Cortex of kidney (tissue), 1 donor: ENCODE measurements around the gene ENO2.
"Not testable (repeated sequence)": the region's sequence is repeated elsewhere in the genome, so short reads cannot be mapped to it uniquely, and the experiment has no call there.

ENCODE experiments used
- DNase-seq: peaks from one replicate; lab custom pipeline; 2025; lab: John Stamatoyannopoulos, UW

Gene ENO2

DNA sequence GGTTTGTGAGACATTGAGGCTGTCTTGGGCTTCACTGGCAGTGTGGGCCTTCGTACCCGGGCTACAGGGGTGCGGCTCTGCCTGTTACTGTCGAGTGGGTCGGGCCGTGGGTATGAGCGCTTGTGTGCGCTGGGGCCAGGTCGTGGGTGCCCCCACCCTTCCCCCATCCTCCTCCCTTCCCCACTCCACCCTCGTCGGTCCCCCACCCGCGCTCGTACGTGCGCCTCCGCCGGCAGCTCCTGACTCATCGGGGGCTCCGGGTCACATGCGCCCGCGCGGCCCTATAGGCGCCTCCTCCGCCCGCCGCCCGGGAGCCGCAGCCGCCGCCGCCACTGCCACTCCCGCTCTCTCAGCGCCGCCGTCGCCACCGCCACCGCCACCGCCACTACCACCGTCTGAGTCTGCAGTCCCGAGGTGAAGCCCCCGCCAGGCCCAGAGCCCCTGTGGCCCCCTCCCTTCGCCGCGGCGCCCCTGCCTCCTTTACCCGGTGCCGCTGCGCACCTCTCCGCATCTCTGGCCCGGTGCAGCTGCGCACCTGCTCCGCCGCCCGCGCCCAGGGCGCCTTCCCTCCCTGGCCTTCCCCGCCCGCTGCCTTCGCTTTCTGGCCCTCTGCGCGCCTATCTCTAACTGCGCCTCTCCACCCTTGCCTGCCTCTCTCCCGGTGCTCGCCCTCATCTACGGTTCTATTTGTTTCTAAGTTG, at the start of gene ENO2:
ENO2 (plus strand) TSS at position 335 of the 701 bp plus-strand sequence. CDS start 1,253 bp downstream, outside the sequence.
- DNase-seq: no peak

- not testable (repeated sequence) for DNase-seq
Measured at GRCh38 chr12:6865307-6865706, 49.1 kb upstream of the ENO2 start.

- no peak for DNase-seq
Measured at GRCh38 chr12:6866163-6866919, 48.0 kb upstream of the ENO2 start.

DNA sequence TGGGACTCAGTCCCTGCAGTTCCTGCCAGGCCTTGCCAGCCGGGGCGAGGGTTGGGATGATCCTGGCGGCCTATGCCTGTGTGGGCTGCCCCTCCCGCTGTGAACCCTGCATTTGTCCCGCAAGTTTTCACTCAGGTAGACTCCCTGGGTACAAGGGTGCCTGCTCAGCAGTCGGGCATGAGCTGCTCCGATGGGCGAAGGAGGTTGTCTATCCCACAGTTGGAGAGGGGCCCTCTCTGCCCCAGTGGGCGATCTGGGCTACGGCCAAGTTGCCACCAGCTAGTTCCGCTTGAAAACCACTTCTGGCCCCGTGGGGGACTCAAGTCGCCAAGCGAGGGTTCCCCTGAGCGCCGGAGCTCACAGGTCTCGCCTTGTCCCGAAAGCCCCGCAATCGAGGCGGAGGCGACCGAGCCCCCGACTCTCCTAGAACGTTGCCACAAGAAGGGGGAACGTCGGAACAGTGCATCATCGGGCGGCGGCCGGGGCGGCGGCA, 47.4 kb upstream of the ENO2 start:
- DNase-seq: no peak

DNA sequence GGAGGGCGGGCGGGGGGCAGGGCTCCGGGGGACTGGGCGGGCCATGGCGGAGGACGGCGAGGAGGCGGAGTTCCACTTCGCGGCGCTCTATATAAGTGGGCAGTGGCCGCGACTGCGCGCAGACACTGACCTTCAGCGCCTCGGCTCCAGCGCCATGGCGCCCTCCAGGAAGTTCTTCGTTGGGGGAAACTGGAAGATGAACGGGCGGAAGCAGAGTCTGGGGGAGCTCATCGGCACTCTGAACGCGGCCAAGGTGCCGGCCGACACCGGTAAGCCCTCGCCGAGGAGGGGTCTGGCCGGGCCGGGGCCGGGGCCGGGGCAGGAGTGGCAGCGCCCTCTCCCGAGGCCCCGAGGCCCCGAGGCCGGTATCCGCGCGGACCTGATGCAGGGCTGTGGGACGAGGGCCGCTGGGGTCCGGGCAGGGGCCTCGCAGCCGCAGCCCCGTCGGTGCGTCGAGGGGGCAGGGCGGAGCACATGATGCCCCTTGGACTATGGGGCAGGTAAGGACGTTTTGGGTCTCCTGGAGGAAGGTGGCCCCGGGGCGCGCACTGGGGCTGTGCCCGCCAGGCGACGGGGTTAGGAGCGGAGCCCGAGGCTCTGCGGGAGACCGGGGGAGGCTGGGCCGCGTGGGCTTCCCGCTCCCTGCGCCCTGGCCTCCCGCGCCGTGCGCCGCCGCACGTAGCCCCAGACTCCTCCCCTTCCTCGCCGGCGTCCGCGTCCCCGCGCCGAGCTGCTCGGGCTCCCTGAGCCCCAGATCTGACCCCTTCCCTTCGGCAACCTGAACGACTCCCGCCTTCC, 46.8 kb upstream of the ENO2 start, which contains the start of gene TPI1:
TPI1 (plus strand) TSS at position 119 of the 798 bp plus-strand sequence; CDS start at position 155, 36 bp downstream.
- DNase-seq: no peak

GRCh38 chr12:6868211-6869048, 46.0 kb upstream of the ENO2 start:
- DNase-seq: no peak

DNA sequence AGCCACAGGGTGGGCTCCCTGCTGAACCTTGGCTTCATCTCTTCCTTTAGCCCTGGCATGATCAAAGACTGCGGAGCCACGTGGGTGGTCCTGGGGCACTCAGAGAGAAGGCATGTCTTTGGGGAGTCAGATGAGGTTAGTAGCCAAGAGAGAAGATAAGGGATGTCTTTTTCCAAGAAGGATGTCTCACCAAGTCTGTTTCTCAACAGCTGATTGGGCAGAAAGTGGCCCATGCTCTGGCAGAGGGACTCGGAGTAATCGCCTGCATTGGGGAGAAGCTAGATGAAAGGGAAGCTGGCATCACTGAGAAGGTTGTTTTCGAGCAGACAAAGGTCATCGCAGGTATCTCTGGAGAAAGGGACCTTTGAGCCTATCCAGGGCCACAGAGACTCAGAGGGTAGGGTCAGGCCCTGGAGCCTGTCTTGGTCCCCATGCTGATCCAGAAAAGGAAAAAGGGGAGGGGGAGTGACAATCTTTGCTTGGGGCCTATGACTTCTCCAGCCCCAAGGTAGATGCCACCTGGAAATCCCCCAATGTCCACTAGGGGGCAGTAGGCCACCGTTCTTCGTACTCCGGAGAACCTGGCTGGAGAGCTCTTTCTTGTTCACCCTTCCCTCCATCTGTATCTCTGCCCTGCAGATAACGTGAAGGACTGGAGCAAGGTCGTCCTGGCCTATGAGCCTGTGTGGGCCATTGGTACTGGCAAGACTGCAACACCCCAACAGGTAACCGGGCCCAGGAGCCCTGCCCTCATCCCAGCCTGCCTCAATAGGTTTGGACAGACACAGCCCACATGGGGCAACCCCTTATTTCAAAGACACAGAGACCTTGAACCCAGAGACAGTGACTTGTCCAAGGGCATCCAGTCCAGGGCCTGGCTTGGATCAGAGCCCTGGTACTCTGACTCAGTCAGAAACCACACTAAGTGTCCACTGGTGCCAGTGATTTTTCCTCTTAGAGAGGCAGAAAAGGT, 45.0 kb upstream of the ENO2 start:
- DNase-seq: no peak

DNA sequence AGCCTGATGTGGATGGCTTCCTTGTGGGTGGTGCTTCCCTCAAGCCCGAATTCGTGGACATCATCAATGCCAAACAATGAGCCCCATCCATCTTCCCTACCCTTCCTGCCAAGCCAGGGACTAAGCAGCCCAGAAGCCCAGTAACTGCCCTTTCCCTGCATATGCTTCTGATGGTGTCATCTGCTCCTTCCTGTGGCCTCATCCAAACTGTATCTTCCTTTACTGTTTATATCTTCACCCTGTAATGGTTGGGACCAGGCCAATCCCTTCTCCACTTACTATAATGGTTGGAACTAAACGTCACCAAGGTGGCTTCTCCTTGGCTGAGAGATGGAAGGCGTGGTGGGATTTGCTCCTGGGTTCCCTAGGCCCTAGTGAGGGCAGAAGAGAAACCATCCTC, 44.1 kb upstream of the ENO2 start:
- DNase-seq: not testable (repeated sequence)

GRCh38 chr12:6871052-6871957, 43.1 kb upstream of the ENO2 start:
- DNase-seq: no peak

DNA sequence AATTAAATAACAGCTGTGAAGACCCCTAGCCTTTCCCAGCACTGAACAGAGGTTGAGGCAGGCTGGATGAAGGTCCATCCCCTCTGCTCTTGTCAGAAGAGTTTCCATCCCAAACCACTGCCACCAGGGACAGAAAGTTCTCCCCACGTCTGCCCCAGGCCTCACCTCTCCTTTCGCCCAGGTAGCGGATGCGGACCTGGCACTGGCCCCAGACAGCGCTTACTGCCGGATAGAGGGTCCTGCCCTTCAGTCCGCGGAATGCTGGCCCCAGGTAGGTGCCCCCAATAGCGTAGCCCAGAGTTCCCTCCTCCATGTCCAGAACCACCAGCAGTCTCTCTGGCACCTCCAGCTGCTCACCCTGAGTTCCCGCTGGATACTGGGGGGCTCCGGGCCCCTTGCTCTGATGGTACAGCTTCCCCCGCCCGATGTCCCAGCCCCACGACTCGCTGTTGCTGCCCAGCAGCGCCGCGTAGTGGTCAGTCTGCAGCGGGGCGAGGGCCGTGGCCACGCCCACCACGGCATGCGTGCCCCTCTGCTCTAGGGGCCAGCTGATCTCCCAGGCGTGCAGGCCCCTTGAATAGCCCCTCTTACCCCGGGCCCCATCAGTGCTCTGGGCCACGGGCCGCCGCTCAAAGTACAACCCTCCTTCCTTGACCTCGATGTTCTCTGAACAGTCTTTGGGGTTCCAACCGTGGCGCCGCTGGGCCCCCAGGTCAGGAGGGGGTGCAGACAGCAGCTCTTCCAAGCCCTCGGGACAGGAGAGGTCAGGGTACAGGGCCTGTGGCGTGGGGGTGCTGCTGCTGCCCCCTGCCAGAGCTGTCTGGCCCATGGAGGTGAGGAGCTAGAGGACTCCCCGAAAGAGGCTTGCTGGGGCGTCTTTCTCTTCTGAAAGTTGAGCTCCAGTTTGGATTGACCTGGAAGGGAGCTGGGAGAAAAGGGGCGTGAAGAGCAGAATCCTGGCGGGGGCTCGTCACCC, 42.0 kb upstream of the ENO2 start:
- DNase-seq: no peak

GRCh38 chr12:6873094-6874014, 41.0 kb upstream of the ENO2 start, which contains the start of gene SPSB2:
TSS of gene SPSB2 (minus strand) at chr12:6873303. CDS start at chr12:6872901, 402 bp downstream.
- DNase-seq: no peak

DNA sequence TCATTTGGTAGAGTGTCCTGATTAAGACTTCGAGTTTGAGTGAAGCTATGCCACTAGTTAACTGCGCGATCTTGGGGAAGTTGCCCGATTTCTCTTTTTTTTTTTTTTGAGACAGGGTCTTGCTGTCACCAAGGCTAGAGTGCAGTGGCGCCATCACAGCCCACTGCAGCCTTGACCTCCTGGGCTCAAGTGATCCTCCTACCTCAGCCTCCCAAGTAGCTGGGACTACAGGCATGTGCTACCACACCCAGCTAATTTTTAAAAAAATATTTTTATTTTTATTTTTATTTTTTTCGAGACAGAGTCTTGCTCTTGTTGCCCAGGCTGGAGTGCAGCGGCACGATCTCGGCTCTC, 40.4 kb upstream of the ENO2 start:
- not testable (repeated sequence) for DNase-seq

DNA sequence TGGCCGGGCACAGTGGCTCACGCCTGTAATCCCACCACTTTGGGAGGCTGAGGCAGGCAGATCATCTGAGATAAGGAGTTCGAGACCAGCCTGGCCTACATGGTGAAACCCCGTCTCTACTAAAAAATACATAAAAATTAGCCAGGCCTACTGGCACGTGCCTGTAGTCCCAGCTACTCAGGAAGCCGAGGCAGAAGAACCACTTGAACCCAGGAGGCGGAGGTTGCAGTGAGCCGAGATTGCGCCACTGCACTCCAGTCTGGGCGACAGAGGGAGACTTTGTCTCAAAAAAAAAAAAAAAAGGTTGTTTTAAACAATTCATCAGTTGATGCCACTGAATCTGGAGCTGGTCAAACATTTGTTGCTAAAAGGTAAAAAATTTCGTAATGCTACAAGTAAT, 34.6 kb upstream of the ENO2 start:
- not testable (repeated sequence) for DNase-seq

DNA sequence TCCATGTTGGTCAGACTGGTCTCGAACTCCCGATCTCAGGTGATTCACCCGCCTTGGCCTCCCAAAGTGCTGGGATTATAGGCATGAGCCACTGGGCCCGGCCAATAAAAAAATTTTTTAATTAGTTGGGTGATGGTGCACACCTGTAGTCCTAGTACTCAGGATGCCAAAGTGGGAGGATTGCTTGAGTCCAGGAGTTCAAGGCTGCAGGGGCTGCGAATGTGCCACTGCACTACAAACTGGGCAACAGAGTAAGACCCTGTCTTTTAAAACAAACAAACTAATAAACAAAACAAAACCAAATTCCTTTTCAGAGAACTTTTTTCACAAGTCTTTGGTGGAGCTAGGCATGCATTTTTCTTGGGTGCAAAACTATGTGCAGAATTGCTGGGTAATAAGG, 31.1 kb upstream of the ENO2 start:
- no peak for DNase-seq

DNA sequence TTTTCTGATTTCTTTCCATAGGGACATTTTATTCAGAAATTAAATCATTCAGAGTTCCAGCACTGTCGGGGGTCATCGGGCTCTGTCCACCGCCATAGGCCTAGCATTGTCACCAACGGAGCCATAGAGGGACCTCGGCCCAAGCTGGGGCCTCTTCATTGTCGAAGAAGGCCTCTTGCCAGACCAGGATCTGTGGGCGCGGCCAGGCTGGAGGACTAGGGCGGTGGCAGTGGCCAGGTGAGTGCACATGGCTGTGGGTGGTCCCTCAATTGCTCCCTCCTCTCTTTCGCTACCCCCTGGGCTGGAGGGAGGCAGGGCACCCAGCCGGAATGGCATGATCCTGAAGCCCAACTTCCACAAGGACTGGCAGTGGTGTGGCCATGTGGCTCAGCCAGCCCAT, 30.7 kb upstream of the ENO2 start:
- DNase-seq: no peak

GRCh38 chr12:6884539-6884938, 29.8 kb upstream of the ENO2 start:
- DNase-seq: no peak
